Measurements from ENCODE around the gene RTL1.

Gene RTL1

GRCh38 chr14:100851586-100851916 lies 52.0 kb downstream of the RTL1 start:
- DNase-seq (ENCODE audit: low read depth), result no peak

- DNase-seq (ENCODE audit: low read depth), result peak; percentile 34
Measured at GRCh38 chr14:100850841-100851585, 52.5 kb downstream of the RTL1 start.

- DNase-seq (ENCODE audit: low read depth), result no peak
Measured at GRCh38 chr14:100849115-100849781, 54.3 kb downstream of the RTL1 start.

DNA sequence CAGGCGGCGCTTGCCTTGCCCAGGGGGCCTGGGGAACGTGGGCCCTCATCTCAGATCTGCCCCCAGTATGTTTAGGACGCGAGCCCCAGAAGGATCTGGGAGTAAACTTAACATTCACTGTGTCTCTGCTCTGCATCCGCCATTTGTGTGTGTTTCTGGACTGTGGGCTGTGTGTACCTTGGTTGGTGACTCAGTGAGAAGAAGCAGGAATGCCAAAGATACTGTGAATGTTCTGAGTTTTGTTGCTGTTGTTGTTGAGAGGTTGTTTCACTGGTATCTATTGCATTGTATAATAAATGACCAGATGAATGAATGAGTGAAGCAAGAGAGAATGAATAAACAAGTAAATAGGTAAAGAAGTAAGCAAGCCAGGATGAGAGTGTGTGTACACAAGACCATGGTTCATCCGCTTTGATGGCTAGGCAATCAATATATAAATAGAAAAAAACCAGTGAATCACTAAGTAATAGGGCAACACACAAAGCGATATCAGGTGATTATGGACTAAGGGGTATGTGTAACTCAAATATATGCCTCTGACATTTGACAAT lies 57.1 kb downstream of the RTL1 start:
- no peak for DNase-seq (ENCODE audit: low read depth)

- no peak for DNase-seq (ENCODE audit: low read depth)
Measured at GRCh38 chr14:100845341-100845740, 58.2 kb downstream of the RTL1 start.

DNA sequence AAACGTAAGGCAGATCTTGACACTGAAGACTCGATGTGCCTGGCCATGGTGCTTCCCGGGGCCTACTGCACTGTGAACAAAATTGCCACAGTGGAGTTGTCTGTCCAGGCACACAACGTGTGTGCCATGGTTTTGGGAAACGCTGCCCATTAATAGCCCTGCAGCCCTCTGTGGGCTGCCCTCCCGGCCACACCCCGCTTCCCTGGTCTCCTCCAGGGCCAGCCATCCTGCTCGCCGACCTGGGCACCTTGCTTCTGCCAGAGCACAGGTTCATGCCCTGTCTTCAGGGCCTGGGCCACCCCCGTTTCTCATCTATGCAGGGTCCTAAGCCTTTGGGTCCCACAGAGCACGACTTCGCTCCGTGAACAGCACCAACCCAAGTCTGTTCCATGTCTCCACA lies 58.7 kb downstream of the RTL1 start:
- no peak for DNase-seq (ENCODE audit: low read depth)

GRCh38 chr14:100844421-100844820 lies 59.1 kb downstream of the RTL1 start:
- no peak for DNase-seq (ENCODE audit: low read depth)

- no peak for DNase-seq (ENCODE audit: low read depth)
Measured at GRCh38 chr14:100844082-100844408, 59.5 kb downstream of the RTL1 start.

DNA sequence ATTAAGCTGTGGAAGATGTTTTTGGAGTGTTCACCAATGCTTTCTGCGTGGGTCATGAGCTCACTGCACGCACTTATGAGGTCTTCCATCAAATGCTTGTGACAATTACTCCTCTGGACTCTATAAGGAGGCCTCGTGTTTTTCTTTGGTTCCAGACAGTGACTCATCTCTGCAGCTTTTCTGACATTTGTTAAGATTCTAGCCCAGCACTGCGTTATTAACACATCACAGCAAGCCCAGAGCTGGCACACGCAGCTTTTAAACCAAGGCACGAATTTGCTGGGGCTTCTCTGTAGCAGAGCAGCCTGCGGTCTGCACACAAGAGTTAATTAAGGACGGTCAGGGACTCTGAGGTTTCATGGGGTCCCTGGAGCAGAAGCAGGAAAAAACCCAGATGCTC lies 60.7 kb downstream of the RTL1 start:
- DNase-seq (ENCODE audit: low read depth), result no peak

DNA sequence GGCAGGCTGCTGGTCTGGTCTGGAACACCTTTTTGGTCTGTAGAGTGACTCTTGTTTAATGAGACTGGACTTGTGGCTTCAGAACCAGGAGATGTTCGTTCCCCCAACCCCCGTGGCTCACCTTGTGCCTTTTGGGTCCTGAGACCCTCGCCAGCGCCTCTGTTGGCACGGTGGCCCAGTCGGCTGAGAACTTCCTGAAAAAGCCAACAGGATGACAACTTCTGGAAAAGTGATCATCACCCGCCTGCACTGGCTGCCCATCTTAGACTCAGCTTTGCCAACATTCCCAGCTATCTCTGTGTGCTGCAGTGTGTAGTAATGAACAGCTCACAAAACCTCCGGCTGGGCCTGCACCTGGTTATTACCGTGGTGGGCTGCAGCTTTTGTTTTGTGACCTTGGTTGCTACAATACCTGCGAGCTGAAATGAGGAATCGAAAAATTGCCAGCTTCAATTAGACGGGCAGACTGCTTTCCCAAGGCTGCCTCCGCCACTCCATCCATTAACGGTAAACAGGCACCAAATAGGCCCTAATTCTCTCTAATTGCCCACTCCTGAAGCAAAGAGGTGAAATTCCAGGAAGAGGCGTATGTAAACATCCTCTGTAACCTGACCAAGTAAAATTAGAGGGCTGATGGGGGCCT lies 61.6 kb downstream of the RTL1 start:
- no peak for DNase-seq (ENCODE audit: low read depth)

DNA sequence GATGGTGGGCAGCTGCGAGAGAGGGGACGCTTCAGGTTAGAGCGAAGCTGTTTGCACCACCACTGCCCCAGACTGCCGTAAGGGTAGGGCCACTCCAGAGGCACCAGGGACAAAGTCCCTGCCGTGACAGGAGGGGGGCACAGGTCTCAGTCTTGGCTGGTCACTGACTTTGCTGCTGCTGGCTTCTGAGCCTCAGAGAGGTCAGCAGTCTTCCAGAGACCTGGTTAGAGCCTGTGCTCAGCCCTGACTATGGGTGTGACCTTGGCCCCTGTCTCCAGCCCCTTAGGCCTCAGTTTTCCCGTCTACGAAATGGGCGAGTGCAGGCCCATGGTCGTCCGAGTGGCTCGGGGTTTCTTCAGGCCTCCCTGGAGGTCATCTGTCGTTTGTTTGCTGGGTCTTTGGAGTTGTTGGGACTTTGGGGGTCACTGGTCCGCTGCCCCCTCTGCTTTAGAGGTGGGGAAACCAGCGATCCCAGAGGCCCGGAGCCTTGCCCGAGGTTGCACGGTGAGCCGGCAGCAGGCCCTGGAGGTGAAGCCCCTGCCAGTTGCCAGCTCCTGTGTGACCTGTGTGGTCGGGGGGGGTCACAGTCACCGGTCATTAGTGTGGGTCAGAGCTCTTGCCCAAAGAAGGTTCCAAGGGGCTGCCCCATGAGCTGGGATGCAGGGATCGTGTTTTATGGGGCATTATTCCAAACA lies 62.3 kb downstream of the RTL1 start:
- DNase-seq (ENCODE audit: low read depth), result no peak

DNA sequence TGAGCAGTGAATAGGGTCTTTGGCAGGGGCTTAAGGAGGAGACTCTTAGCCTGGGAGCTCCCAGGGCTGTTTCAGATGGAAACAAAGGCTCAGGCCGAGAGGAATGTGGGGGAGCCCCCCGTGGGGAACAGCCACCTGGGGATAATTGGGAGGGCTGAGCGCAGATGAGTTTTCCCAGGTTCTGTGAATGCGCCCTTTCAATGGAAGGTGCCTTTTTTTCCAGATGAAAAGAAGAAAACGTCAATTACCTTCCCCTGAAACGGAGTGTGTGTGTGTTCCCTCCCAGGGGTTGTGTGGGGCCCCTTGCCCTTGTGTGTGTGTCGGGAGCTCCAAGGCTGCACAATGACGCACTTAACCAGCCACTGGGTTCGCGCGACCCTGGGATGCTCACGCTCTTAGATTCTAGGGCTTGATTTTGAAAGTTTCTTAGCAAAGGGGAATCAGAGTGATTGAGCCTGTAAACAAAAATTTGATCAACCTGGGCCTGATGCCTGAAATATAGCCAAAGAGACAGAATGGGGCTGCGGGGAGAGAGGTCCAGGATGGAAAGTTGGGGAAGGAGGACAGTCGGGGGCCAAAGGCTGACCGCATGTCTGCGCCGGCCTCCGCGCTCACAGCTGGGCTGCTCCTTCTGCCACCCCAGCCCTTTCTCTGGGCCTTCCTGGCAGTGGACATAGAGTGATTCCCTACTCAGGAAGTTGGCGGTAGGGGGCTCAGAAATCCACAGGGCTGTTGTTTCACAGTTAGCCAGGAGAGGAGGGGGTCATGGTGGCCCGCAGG lies 63.0 kb downstream of the RTL1 start:
- DNase-seq (ENCODE audit: low read depth), result no peak

- no peak for DNase-seq (ENCODE audit: low read depth)
Measured at GRCh38 chr14:100839681-100840111, 63.8 kb downstream of the RTL1 start.

GRCh38 chr14:100839315-100839585 lies 64.3 kb downstream of the RTL1 start:
- no peak for DNase-seq (ENCODE audit: low read depth)

GRCh38 chr14:100838493-100839314 lies 64.8 kb downstream of the RTL1 start:
- no peak for DNase-seq (ENCODE audit: low read depth)

DNA sequence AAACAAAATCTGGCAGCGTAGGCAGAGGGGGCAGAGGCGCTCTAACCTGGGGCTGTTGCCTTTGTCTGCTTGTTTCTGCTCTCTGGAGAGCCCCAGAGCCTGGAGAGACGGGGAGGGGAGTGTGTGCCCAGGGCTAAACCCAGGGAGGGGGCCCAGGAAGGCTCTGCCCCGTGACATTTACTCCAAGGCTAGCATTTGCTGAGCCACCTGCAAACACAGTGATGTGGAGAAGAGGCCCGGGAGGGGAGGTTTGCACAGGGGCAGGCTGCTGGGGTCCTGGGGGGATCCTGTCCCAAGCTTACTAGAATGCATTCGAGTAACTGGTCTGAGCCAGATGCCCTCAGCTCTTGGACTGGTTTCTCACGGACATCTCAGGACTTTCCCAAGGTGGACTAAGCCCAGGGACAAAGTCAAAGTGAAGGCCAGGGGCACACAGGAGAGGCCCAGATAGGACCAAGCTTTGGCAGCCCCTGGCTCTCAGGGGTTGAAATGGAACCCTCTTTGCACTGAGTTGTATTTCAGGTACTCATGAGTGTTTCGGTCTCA lies 65.6 kb downstream of the RTL1 start:
- DNase-seq (ENCODE audit: low read depth), result no peak

GRCh38 chr14:100836941-100837804 lies 66.3 kb downstream of the RTL1 start:
- no peak for DNase-seq (ENCODE audit: low read depth)

DNA sequence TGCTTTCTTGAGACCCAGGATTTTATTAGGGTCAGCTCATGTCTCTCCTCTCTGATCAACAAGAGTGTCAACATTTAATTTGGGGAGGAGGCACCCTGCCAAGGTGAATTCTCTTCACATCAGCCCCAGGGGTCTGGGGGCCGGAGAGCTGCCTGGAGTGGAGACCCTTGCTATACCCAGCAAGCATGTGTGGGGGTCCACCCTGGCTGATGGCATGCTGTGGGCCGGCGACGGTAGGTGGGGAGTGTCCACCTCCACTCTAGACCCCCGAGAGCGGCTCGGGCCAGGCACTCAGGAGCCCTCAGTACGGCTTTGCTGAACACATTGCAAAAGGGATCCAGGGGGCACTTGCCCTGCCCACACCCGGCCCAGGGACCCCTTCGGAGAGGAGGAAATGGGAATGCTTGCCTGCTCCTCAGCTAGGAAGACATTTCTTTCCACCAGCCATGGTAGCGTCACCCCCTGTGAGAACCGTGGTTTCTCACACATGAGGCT lies 67.2 kb downstream of the RTL1 start:
- DNase-seq (ENCODE audit: low read depth), result no peak

DNA sequence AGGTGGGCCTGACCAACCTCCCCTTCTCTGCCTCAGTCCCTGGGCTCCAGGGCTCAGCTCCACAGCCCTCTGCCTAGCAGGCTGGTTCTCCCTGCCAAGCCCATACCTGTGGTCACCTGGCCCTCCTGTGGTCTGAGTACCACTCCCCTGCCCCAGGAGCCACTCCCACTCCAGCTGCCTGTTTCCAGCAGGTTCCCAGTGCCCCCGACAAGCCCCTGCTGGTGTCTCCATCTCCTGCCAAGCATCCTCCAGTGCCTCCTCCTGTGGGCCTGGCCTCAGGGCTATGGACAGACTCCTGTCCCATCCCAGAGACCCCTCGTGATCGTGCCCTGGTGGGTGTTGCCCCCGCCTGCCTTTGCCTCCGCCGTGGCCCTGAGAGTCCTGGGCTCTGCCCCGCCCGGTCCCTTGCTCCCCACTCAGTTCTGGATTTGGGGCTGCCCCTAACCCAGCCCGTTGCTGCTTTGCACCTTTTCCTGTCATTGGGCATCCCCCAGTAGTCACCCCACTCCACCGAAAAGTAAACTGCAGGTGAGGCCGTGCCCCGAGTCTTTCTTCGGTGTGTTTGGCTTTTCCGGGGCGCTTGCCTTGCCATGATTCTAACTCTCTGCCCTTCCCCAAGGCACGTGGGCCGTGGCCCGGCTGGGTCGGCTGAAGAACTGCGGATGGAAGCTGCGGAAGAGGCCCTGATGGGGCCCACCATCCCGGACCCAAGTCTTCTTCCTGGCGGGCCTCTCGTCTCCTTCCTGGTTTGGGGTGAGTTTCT lies 67.8 kb downstream of the RTL1 start:
- DNase-seq (ENCODE audit: low read depth), result no peak
